ENCODE results near the gene SYT17.

DNA sequence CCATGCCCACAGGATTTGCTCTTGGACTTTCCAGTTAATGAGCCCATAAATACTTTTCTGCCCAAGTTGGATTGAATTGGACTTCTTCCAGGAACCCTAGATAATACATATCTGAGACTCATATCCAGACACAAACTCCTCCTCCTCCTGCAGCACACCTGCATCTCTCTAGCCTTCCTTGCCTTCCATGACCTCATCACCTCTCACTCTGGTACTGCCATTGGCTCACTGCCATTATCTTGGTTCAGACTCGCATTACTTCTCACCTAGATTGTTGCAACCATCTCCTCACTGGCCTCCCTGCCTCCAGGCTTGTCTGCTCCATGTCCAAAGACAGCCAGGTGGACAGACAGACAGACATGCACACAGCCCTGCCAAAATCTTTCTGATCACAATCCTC, 4.8 kb upstream of the SYT17 start:
- no peak for TF ChIP-seq CTCF (tag by site-specific recombination; IDR thresholded peaks at IDR 0.05)
- TF ChIP-seq ZNF140 (tag by site-specific recombination; IDR thresholded peaks at IDR 0.05), result no peak
- no peak for TF ChIP-seq ZNF518A (tag by site-specific recombination; conservative IDR thresholded peaks at IDR 0.05; ENCODE audit: low read depth)
- no peak for TF ChIP-seq IKZF3 (tag by site-specific recombination; IDR thresholded peaks at IDR 0.05)
- TF ChIP-seq, protein P1, sequence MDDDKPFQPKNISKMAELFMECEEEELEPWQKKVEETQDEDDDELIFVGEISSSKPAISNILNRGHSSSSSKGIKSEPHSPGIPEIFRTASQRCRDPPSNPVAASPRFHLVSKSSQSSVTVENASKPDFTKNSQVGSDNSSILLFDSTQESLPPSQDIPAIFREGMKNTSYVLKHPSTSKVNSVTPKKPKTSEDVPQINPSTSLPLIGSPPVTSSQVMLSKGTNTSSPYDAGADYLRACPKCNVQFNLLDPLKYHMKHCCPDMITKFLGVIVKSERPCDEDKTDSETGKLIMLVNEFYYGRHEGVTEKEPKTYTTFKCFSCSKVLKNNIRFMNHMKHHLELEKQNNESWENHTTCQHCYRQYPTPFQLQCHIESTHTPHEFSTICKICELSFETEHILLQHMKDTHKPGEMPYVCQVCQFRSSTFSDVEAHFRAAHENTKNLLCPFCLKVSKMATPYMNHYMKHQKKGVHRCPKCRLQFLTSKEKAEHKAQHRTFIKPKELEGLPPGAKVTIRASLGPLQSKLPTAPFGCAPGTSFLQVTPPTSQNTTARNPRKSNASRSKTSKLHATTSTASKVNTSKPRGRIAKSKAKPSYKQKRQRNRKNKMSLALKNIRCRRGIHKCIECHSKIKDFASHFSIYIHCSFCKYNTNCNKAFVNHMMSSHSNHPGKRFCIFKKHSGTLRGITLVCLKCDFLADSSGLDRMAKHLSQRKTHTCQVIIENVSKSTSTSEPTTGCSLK (tag by site-specific recombination; IDR thresholded peaks at IDR 0.05), result no peak
- no peak for TF ChIP-seq ZNF18 (tag by site-specific recombination; IDR thresholded peaks at IDR 0.05)
- TF ChIP-seq ZNF10 (tag by site-specific recombination; IDR thresholded peaks at IDR 0.05), result no peak
- TF ChIP-seq, protein P2, sequence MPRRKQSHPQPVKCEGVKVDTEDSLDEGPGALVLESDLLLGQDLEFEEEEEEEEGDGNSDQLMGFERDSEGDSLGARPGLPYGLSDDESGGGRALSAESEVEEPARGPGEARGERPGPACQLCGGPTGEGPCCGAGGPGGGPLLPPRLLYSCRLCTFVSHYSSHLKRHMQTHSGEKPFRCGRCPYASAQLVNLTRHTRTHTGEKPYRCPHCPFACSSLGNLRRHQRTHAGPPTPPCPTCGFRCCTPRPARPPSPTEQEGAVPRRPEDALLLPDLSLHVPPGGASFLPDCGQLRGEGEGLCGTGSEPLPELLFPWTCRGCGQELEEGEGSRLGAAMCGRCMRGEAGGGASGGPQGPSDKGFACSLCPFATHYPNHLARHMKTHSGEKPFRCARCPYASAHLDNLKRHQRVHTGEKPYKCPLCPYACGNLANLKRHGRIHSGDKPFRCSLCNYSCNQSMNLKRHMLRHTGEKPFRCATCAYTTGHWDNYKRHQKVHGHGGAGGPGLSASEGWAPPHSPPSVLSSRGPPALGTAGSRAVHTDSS (tag by site-specific recombination; IDR thresholded peaks at IDR 0.05), result no peak
- no peak for TF ChIP-seq HOXA7 (CRISPR knock-in tag; IDR thresholded peaks at IDR 0.05; ENCODE audit: borderline replicate concordance)
- no peak for TF ChIP-seq ZNF580 (tag by site-specific recombination; IDR thresholded peaks at IDR 0.05)
- TF ChIP-seq KLF16 (tag by site-specific recombination; IDR thresholded peaks at IDR 0.05), result no peak
- TF ChIP-seq KLF10 (tag by site-specific recombination; IDR thresholded peaks at IDR 0.05), result no peak
- TF ChIP-seq ZNF274 (IDR thresholded peaks at IDR 0.05; ENCODE audit: low read length), result no peak
- TF ChIP-seq ZNF274 (tag by site-specific recombination; IDR thresholded peaks at IDR 0.05; ENCODE audit: borderline replicate concordance), result no peak
